H1 (cell line): ENCODE results near the gene COIL. TPM values are rescaled to one million over a fixed set of nuclear protein-coding genes. Genes with fewer than 3 reads are reported as not detected.

Experiments used
- CTCF ChIA-PET: fragments of 300-600 bp; sonication (Branson Sonifier 250); formaldehyde crosslinking; loops from one replicate; lab custom pipeline; 2021; ENCODE audit not compliant: partially characterized antibody; lab: Charles Lee
- POLR2A ChIA-PET: fragments of 300-600 bp; sonication (Branson Sonifier 250); formaldehyde crosslinking; loops from one replicate; lab custom pipeline; 2021; ENCODE audit warnings: inconsistent platforms; ENCODE audit not compliant: partially characterized antibody; lab: Charles Lee
- DNase-seq, 2 experiments: peaks; one replicate each; pipeline versions ENCODE4 v3.0.0 to v3.0.0-alpha.2; 2010 to 2022; ENCODE audit warnings: low spot score in 2 of 2, low read depth in 1 of 2, mixed read lengths in 1 of 2
- FAIRE-seq: peaks from 2 replicates; lab custom pipeline; 2011; peaks lifted over from hg19 to GRCh38; lab: Jason Lieb, UNC
- H2AFZ ChIP-seq: 2 replicates; pipeline ENCODE4 v1.8.1; 2012; ENCODE audit warnings: low read length, inconsistent platforms
- H2AK5ac ChIP-seq: 2 replicates; pipeline ENCODE4 v1.6.1; 2013; ENCODE audit warnings: low read depth, low read length
- H2BK120ac ChIP-seq: replicated peaks from 2 replicates; pipeline ENCODE3; 2013; ENCODE audit warnings: low read depth, low read length, inconsistent platforms
- H2BK12ac ChIP-seq: 2 replicates; pipeline ENCODE4 v1.6.1; 2013; ENCODE audit warnings: low read depth, low read length
- H2BK15ac ChIP-seq: 2 replicates; pipeline ENCODE4 v1.6.1; 2013; ENCODE audit warnings: low read length
- H2BK20ac ChIP-seq: 2 replicates; pipeline ENCODE4 v1.6.1; 2013; ENCODE audit warnings: low read length
- H2BK5ac ChIP-seq: 2 replicates; pipeline ENCODE4 v1.6.1; 2013; ENCODE audit warnings: low read depth, low read length
- H3K14ac ChIP-seq: 2 replicates; pipeline ENCODE4 v1.6.1; 2013; ENCODE audit warnings: inconsistent platforms; ENCODE audit not compliant: insufficient read length
- H3K18ac ChIP-seq: 2 replicates; pipeline ENCODE4 v1.6.1; 2013; ENCODE audit warnings: low read length; ENCODE audit errors: extremely low read depth
- H3K23ac ChIP-seq: 2 replicates; pipeline ENCODE4 v1.6.1; 2013; ENCODE audit warnings: inconsistent platforms; ENCODE audit not compliant: insufficient read length
- H3K23me2 ChIP-seq: 2 replicates; pipeline ENCODE4 v1.6.1; 2013; ENCODE audit warnings: low read depth, low read length
- H3K27ac ChIP-seq: 2 replicates; pipeline ENCODE4 v1.6.1; 2011; ENCODE audit warnings: low read depth, low read length, inconsistent platforms
- H3K27me3 ChIP-seq, 4 experiments: replicated peaks in 1 of 4; 1 replicate in 1 of 4; 2 replicates in 3 of 4; pipeline versions ENCODE4 v1.6.1 to v1.8.1; 2011 to 2013; ENCODE audit warnings: low read length in 3 of 4, mild to moderate bottlenecking in 3 of 4, inconsistent platforms in 2 of 4, mixed read lengths in 2 of 4, moderate library complexity in 1 of 4; ENCODE audit not compliant: control insufficient read depth in 3 of 4, insufficient read depth in 3 of 4; ENCODE audit errors: extremely low read depth in 1 of 4
- H3K36me3 ChIP-seq, 4 experiments: 2 replicates each; pipeline versions ENCODE4 v1.6.1 to v1.8.1; 2011 to 2013; ENCODE audit warnings: mild to moderate bottlenecking in 4 of 4, low read length in 3 of 4, moderate library complexity in 2 of 4, control low read depth in 1 of 4, inconsistent platforms in 1 of 4; ENCODE audit not compliant: insufficient read depth in 4 of 4, control insufficient read depth in 2 of 4
- H3K4ac ChIP-seq: replicated peaks from 2 replicates; pipeline ENCODE3; 2013; ENCODE audit warnings: low read length, low read depth, mixed read lengths, inconsistent platforms; ENCODE audit not compliant: insufficient read length
- H3K4me1 ChIP-seq, 4 experiments: replicated peaks in 1 of 4; 1 replicate in 1 of 4; 2 replicates in 3 of 4; pipeline versions ENCODE4 v1.6.1 to v1.8.1; 2011 to 2013; ENCODE audit warnings: low read length in 3 of 4, inconsistent platforms in 2 of 4, mixed read lengths in 1 of 4; ENCODE audit not compliant: insufficient read depth in 4 of 4, control insufficient read depth in 3 of 4
- H3K4me2 ChIP-seq, 2 experiments: 2 replicates each; pipeline versions ENCODE4 v1.6.1 to v1.8.1; 2011 to 2013; ENCODE audit warnings: low read depth in 2 of 2, low read length in 2 of 2, control low read depth in 1 of 2, inconsistent platforms in 1 of 2, mild to moderate bottlenecking in 1 of 2; ENCODE audit not compliant: insufficient read depth in 1 of 2
- H3K4me3 ChIP-seq, 4 experiments: fragments of 200-600, 300-600 bp in 1 of 4; sonication (generic), shearing (Covaris generic), sonication (Bioruptor Twin) in 1 of 4; 2 replicates each; pipeline versions ENCODE4 v1.5.1 to v1.8.1; 2011 to 2016; ENCODE audit warnings: low read length in 4 of 4, low read depth in 3 of 4, control low read depth in 2 of 4, inconsistent platforms in 2 of 4, mild to moderate bottlenecking in 2 of 4, mixed read lengths in 1 of 4, moderate library complexity in 1 of 4; ENCODE audit not compliant: insufficient read depth in 2 of 4; ENCODE audit errors: extremely low read depth in 1 of 4
- H3K56ac ChIP-seq: replicated peaks from 2 replicates; pipeline ENCODE3; 2013; ENCODE audit warnings: low read depth, mild to moderate bottlenecking, mixed read lengths, low read length, inconsistent platforms; ENCODE audit not compliant: insufficient read length
- H3K79me1 ChIP-seq: 2 replicates; pipeline ENCODE4 v1.6.1; 2013; ENCODE audit warnings: low read depth, low read length, control low read depth
- H3K79me2 ChIP-seq, 2 experiments: 2 replicates each; pipeline versions ENCODE4 v1.6.1 to v1.8.1; 2012 to 2013; ENCODE audit warnings: low read length in 2 of 2, mild to moderate bottlenecking in 2 of 2, inconsistent platforms in 1 of 2; ENCODE audit not compliant: insufficient read depth in 2 of 2, control insufficient read depth in 1 of 2
- H3K9ac ChIP-seq, 4 experiments: replicated peaks in 1 of 4; 1 replicate in 1 of 4; 2 replicates in 3 of 4; pipeline versions ENCODE4 v1.6.1 to v1.8.1; 2011 to 2013; ENCODE audit warnings: low read depth in 3 of 4, low read length in 3 of 4, control low read depth in 2 of 4, mild to moderate bottlenecking in 2 of 4, moderate library complexity in 2 of 4, inconsistent platforms in 1 of 4; ENCODE audit errors: extremely low read depth in 1 of 4
- H3K9me3 ChIP-seq, 2 experiments: 2 replicates each; pipeline versions ENCODE4 v1.6.1 to v1.8.1; 2012 to 2013; ENCODE audit warnings: mild to moderate bottlenecking in 2 of 2, moderate library complexity in 2 of 2, control low read depth in 1 of 2, inconsistent platforms in 1 of 2, low read depth in 1 of 2, low read length in 1 of 2, mixed read lengths in 1 of 2; ENCODE audit not compliant: insufficient read depth in 2 of 2
- H4K20me1 ChIP-seq, 2 experiments: replicated peaks in 1 of 2; 2 replicates each; pipeline versions ENCODE3 to v1.8.1; 2011 to 2013; ENCODE audit warnings: inconsistent platforms in 2 of 2, low read length in 2 of 2, mild to moderate bottlenecking in 1 of 2; ENCODE audit not compliant: insufficient read depth in 2 of 2, control insufficient read depth in 1 of 2
- H4K5ac ChIP-seq: 2 replicates; pipeline ENCODE4 v1.6.1; 2013; ENCODE audit warnings: low read length, low read depth, mixed read lengths, inconsistent platforms; ENCODE audit not compliant: insufficient read length
- H4K8ac ChIP-seq: 2 replicates; pipeline ENCODE4 v1.8.0; 2013; ENCODE audit warnings: mild to moderate bottlenecking, moderate library complexity, low read length, inconsistent platforms; ENCODE audit not compliant: insufficient read depth; ENCODE audit errors: extremely low read depth
- H4K91ac ChIP-seq: replicated peaks from 2 replicates; pipeline ENCODE3; 2013; ENCODE audit warnings: low read length, mixed read lengths, inconsistent platforms; ENCODE audit not compliant: insufficient read length
- TEAD4 ChIP-seq: IDR thresholded peaks from 2 replicates; pipeline ENCODE4 v1.6.1; 2012; ENCODE audit warnings: low read depth, low read length, inconsistent platforms, mixed read lengths
- WGBS, 2 experiments: shearing (Covaris generic) in 1 of 2; methylation state at CpG; one replicate each; pipeline versions ENCODE4 v1.1.6 to v1.1.7; 2013 to 2015; ENCODE audit warnings: low lambda C conversion rate in 2 of 2, mixed read lengths in 2 of 2, inconsistent platforms in 1 of 2, low coverage in 1 of 2, missing lambda C conversion rate in 1 of 2; ENCODE audit not compliant: insufficient replicate concordance in 2 of 2, insufficient coverage in 1 of 2, insufficient read length in 1 of 2; ENCODE audit errors: extremely low coverage in 1 of 2, missing lambda C conversion rate in 1 of 2; 5-methylcytosine and 5-hydroxymethylcytosine counted together
- polyA plus RNA-seq, 7 experiments: library from polyadenylated mRNA; depleted of rRNA in 3 of 7; stranded (reverse) in 5 of 7; unstranded in 2 of 7; fragments of >200 nt in 5 of 7; fragments of 200-250 nt in 2 of 7; gene quantifications; 1 replicate in 5 of 7; 2 replicates in 1 of 7; 4 replicates in 1 of 7; pipeline versions ENCODE4 v1.2.1 to v1.2.3, GENCODE V29; 2011 to 2013; ENCODE audit warnings: missing spikeins in 2 of 7, mixed read lengths in 2 of 7
- total RNA-seq: library from RNA; stranded (reverse); fragmentation: NEBNext Ultra II Directional; extraction: Animal tissue kit (Norgen Biotek cat#: 25700); gene quantifications from 2 replicates; pipeline ENCODE4 v1.2.1, GENCODE V29; 2021

COIL gene
- total and polyA plus RNA-seq, 2 of the 8 experiments (the other 6 are each of a cell fraction or from before 2014, with no cell fraction given): 5.2 to 23.6 TPM

DNA sequence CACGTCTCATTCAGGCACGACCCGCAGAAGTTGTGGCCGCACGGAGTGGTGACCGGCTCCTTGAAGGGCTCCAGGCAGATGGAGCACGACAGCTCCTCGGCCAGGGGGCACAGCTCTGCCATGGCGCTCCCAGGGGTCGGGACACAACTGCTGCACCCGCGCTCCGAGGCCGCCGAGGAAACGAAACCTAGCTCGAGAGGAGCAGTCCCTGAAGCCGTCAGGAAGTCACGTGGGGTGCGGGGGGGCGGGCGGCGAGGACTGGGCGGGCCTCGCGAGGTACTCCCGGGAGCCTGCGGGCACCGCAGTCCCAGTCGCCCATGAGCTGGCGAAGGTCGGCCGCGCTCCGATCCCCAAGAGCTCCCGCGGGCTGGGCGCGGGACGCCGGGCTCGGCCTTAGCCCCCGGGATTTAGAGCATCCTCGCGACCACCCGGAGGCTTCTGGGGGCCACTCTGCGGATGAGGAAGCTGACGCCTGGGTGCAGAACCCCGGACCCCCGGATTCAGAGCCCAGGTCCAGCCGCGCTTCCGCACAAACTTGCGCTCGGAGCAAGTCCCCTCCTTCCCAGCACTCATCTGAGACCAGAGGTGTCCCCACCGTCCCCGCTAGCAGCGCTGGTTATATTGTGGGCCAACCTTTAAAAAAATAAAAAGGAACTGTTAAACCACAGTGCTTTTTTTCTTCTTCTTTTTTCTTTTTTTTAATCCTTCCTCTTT lies 46.8 kb downstream of the COIL start, which contains the start of gene TRIM25:
Gene TRIM25 (minus strand): TSS at position 183 of the 714 bp plus-strand sequence. CDS start 61 bp downstream, at position 122.
- Histone ChIP-seq H3K27ac (no peak within 1 kb of the TSS), H3K4me2 (peak within 1 kb of the TSS; percentile 80 to 97), H3K79me2 (peaks cover 0 to 9% of the 10 kb centered on the region in 2 experiments; a peak in 1 of 4 replicates)
- no peak for TF ChIP-seq TEAD4

More for the DNA sequence above, 46.8 kb downstream of the COIL start, which contains the start of gene TRIM25:
- Histone ChIP-seq H3K79me1 (peaks cover 3% of the 10 kb centered on the region), H3K56ac (no peak within 1 kb of the TSS), H3K27me3 (peaks cover 0 to 21% (median 17%) of the 10 kb centered on the region in 4 experiments; a peak in 6 of 7 replicates), H4K91ac (peak within 1 kb of the TSS; percentile 90), H3K4me1 (peaks cover 3 to 9% (median 6%) of the 10 kb centered on the region in 4 experiments; a peak in 6 of 7 replicates), H3K23me2 (peaks cover 13% of the 10 kb centered on the region; the same call in 1 of the 2 replicates), H2BK20ac (no peak within 1 kb of the TSS), H2BK12ac (peak within 1 kb of the TSS; percentile 18; the same call in 1 of the 2 replicates), H3K9ac (peak within 1 kb of the TSS; percentile 8 to 63 (median 49); a peak in 5 of 7 replicates), H3K4me3 (peak within 1 kb of the TSS; percentile 49 to 79 (median 72)), H2BK120ac (peak within 1 kb of the TSS; percentile 36), H3K4ac (no peak within 1 kb of the TSS), H4K20me1 (peaks cover 0 to 5% of the 10 kb centered on the region in 2 experiments), H3K18ac (peak within 1 kb of the TSS; percentile 86), H2BK15ac (peak within 1 kb of the TSS; percentile 88; the same call in 1 of the 2 replicates), H4K5ac (peak within 1 kb of the TSS; percentile 82), H2BK5ac (peak within 1 kb of the TSS; percentile 40; the same call in 1 of the 2 replicates), H3K23ac (no peak within 1 kb of the TSS), H2AFZ (peak within 1 kb of the TSS; percentile 92), H3K14ac (no peak within 1 kb of the TSS), H2AK5ac (no peak within 1 kb of the TSS), H3K9me3 (no peaks in the 10 kb centered on the region), H4K8ac (peak within 1 kb of the TSS; percentile 45), H3K36me3 (peaks cover 0 to 4% (median 0%) of the 10 kb centered on the region in 4 experiments; a peak in 1 of 8 replicates)
- DNase-seq: peak in 1 of 2 experiments; percentile 83
- ChIA-PET POLR2A (interaction anchor here (0.5 to 2.3 kb wide), 9 partner anchors 9 to 159 kb away, joined by 3 to 11 read pairs (median 4); partner anchors contain the start of gene DGKE), CTCF (interaction anchor here (0.8 to 1.7 kb wide), 5 partner anchors 10 to 94 kb away, joined by 3 to 4 read pairs (median 3); no protein-coding TSS in a partner anchor)
- FAIRE-seq: no peak
- 3% methylated on average over 49 of the region's 58 CpGs; no CpG with 5 or more reads in 1 of the 2 experiments for WGBS, 2 experiments
